GM19438 (cell line): Measurements from ENCODE around the gene MNDA.
"Not testable (repeated sequence)": the region's sequence is repeated elsewhere in the genome, so short reads cannot be mapped to it uniquely, and the experiment has no call there.

Experiments used
- ATAC-seq: cut with Tn5 transposase; IDR thresholded peaks from one replicate; pipeline ENCODE4 v1.9.1; 2021; ENCODE audit warnings: low read depth; ENCODE audit not compliant: unreplicated experiment

Gene MNDA

DNA sequence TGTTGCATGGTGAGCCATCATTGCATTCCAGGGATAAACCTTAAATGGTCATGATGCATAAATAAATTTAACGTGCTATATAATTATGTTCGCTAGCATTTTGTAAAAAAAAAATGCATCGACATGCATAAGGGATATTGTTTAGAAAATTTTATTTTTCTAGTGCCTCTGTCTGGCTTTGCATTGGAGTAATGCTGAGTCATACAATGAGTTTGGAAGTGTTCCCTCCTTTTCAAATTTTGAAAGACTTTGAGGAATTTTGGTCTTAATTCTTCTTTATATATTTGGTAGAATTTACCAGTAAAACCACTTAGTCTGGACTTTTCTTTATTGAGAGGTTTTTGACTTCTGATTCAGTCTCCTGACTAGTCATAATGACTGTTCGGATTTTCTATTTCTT lies 4.9 kb downstream of the MNDA start:
- ATAC-seq = no peak

DNA sequence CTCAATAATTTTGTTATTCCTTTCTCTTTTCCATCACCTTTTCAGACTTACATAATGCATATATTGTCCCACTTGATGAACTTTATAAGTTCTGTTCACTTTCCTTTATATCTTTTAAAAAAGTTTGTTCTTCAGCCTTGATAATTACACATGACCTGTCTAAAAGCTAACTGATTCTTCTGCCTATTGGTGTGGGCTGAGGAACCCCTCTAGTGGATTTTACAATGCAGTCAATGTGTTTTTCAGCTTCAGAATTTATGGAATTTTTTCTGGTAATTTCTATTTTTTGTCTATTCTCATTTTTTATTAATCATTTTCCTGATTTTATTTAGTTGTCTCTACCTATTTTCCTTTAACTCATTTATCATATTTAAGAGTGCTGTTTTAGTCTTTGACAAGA lies 7.5 kb downstream of the MNDA start:
- ATAC-seq = no peak

DNA sequence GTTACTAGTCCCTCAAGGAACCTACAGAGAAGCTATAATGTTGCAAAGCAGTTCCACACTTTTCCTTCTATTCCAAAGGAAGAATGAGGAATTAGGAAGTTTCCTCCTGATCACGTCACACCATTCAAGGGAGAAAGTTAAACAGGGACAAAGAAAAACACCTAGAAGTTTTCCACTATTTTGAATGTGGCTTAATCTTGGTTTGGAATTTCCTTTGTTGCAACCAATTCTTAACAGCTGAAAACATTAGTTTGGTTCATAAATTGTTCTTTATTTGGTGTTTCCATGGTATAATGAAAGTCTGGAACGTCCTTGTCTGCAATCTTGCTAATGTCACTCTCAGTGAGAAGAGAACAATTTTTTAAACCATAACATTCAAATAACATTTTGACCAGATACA lies 8.4 kb downstream of the MNDA start:
- no peak for ATAC-seq

DNA sequence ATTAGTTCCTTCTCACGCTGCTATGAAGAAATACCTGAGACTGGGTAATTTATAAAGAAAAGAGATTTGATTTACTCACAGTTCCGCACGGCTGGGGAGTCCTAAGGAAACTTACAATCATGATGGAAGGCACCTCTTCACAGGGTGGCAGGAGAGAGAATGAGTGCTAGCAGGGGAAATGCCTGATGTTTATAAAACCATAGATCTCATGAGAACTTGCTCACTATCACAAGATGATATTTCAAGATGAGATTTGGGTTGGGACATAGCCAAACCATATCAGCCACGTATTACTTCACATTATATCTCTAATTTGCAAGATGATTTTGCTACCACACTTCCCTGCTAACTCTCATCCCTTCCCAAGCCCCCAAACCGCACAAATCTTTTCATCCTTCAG lies 9.1 kb downstream of the MNDA start:
- ATAC-seq = no peak

DNA sequence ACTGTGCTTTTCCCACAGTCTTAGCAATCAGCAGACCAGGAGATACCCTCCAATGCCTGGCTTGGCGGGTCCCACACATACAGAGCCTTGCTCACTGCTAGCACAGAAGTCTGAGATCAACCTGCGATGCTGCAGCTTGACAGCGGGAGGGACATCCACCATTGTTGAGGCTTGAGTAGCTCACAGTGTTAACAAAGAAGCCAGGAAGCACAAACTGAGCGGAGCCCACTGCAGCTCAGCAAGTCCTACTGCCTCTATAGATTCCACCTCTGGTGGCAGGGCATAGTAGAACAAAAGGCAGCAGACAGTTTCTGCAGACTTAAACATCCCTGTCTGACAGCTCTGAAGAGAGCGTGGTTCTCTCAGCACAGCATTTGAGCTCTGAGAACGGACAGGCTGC lies 33.4 kb downstream of the MNDA start:
- ATAC-seq = no peak

DNA sequence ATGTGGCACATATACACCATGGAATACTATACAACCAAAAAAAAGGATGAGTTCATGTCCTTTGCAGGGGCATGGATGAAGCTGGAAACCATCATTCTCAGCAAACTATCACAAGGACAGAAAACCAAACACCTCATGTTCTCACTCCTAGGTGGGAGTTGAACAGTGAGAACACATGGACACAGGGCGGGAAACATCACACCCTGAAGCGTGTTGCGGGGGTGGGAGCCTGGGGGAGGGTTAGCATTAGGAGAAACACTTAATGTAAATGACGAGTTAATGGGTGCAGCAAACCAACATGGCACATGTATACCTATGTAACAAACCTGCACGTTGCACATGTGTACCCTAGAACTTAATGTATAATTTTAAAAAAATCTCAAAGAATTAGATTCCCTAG lies 39.3 kb downstream of the MNDA start:
- not testable (repeated sequence) for ATAC-seq

DNA sequence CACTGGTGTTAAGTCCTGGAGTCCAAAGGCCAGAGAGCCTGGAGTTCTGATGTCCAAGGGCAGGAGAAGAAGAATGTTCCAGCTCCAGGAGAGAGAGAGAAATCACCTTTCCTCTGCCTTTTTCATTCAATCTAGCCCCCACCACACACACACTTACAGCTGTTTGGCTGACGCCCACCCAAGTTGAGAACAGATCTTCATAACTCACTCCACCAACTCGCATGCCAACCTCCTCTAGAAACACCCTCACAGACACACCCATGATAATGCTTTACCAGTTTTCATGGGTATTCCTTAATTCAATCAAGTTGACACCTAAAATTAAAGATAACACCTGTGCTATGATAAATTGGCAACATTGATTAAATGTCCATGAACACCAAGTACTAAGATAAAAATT lies 42.0 kb downstream of the MNDA start:
- no peak for ATAC-seq

DNA sequence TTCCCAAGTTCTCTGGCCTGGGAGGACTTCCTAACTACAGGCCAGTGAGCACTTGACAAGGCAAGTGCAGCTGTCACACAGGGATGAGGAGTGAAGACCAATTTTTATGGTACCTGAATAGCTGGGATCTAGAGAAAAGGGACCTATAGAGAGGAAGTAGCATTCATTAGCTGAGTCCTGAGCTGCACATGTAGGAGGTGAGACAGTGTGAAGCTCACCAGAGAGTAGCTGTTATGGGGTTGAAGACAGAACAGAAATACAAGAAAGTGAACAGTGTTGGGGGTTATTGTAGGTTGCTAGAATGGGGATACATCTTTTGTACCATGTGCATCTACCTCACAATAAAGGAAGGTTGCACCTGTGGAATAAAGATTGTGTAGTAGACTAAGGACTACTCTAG lies 62.5 kb downstream of the MNDA start:
- ATAC-seq = no peak

DNA sequence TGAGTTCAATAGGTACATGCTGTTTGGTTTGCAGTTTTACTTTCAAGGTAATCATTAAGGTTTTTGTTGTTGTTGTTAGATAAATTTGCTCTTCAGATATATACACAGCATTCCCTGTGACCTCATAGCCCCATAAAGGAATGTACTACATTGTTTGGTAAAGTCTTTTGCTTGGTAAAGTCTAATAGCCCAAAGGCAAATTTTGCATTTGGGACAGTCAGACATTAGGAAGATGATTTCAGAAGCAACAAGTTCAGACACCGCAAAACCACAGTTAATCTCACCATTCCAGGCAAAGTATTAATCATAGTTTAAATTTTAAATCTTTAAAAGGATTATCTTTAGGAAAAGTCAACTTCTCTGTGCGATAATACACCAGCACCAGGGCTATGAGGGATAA lies 67.6 kb downstream of the MNDA start:
- ATAC-seq = no peak
